GM19035 (cell line): ENCODE data around the gene ZNF124.

Experiments
- ATAC-seq: cut with Tn5 transposase; IDR thresholded peaks from one replicate; pipeline ENCODE4 v1.9.1; 2021; ENCODE audit not compliant: unreplicated experiment

ZNF124 gene

GRCh38 chr1:247114351-247115140 lies 57.3 kb downstream of the ZNF124 start:
- no peak for ATAC-seq

DNA sequence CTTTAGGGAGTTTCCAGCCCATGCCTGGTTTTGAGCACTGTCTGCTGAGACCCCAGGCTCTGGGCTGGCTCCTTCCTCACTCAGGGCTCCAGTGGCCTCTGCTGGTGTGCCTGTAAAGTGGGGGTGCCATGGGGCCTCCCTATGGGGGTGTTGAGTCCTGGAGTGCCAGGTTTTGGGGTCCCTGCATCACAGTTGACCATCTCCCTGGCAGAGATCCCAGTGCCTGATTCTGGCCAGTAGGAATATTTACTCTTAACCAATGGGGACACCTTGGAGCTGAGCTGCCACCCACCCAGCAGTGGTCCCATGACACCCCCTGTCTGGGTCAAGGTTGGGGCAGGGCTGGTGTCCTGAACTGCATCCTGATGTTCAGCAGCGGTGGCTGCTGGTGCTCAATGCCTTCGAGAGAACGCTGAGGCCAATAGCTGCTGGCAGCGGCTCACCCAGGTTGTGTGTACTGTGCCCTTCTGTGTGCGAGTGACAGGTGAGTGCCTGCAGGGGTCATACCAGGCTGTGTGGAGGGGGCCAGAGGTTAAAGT lies 58.0 kb downstream of the ZNF124 start:
- no peak for ATAC-seq

- no peak for ATAC-seq
These were observed 58.7 kb downstream of the ZNF124 start for GRCh38 chr1:247113094-247113497.

- no peak for ATAC-seq
These were observed 59.4 kb downstream of the ZNF124 start for GRCh38 chr1:247112479-247112781.

DNA sequence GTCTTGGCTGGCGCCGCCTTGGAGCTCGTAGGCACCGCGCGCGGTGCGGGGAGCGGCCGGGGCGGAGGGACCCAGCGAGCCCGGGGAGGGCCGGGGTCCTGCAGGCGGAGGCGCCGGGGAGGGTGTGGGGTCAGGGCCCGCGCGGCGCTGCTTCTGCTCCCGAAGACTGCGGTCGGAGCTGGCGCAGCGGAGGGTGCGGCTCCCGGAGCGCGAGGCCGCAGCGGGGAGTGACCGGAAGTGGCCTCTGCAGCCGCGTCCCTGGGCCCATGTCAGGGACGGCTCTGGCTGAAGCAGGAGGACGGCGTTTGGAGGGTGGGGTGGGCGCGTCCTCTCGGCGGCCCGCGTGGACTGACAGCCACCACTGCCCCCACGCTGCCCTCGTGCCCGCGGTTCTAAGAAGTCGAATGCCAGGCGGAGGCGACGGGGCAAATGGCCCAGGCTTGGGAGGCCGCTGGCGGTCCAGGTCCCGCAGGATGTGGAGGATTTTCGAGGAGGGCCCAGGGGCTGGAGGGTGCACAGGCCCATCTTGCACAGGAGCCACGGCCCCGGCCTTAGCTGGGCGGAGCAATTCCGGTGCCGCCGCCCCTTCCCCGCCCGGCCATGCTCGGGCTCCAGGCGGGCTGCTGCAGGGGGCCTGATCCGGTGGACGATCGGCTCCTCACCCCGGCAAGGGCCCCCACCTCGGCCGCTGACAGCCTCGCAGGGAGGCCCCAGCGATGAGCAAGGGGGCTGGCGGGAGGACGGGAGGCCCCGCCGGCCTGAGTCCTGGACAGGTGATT lies 59.9 kb downstream of the ZNF124 start:
- no peak for ATAC-seq

- no peak for ATAC-seq
These were observed 60.5 kb downstream of the ZNF124 start for GRCh38 chr1:247111259-247111699.

- no peak for ATAC-seq
These were observed 61.1 kb downstream of the ZNF124 start for GRCh38 chr1:247110627-247111258.

DNA sequence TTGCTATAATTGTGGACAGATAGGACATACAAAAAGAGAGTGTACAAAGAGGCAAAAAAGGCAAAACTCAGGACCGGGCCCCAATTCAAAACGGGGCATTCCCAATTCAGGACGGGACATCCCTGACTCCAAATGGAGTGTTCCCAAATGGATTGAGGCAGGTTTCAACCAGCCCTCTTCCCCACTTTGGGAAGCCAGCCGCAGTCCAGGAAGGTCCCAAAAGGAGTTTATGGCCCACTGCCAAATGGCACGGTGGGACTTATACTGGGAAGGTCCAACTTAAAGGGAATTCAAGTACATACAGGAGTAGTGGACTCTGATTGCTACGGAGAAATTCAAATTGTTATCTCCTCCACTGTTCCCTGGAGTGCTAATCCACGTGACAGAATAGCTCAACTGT lies 64.1 kb downstream of the ZNF124 start:
- no peak for ATAC-seq

DNA sequence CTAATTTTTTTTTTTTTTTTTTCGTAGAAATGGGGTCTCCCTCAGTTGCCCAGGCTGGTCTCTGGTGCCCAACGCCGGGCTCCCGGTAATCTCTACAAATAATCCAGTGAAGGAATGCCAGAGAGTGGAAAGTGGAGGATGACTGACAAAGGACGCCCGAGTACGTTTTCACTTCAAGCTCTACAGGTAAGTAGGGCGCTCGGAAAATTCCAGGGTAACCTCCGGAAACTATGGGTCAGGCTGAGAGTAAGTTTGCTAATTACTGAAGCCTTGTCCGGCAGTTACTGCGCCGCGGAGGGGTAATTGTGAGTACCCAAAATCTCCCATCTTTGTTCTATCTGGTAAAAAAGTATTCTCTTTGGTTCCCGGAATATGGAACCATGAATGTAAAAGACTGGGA lies 65.9 kb downstream of the ZNF124 start:
- ATAC-seq: no peak
